Jurkat, Clone E6-1 (cell line): ENCODE data around the gene TLCD2.
"Not testable (repeated sequence)": the region's sequence is repeated elsewhere in the genome, so short reads cannot be mapped to it uniquely, and the experiment has no call there.

ENCODE experiments used
- DNase-seq: peaks from one replicate; pipeline ENCODE4 v3.0.0-alpha.2; 2011; ENCODE audit warnings: low read depth, low spot score
- H3K4me3 ChIP-seq: 2 replicates; pipeline ENCODE4 v1.5.1; 2011; ENCODE audit warnings: mild to moderate bottlenecking, low read length, control low read depth, moderate library complexity

TLCD2 gene

DNA sequence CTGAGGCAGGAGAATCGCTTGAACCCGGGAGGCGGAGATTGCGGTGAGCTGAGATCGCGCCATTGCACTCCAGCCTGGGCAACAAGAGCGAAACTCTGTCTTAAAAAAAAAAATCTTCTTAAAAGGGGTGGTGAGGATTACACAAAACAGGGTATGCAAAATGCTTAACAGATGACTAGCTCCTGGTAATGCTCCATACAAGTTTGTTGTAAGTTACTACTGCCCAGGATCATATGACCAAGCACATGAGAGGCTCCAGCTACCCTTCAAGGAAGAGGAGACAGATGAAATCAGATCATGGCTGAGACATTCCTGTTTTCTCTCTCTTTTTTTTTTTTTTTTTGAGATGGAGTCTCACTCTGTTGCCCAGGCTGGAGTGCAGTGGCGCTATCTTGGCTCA is 11.8 kb upstream of the TLCD2 start:
- DNase-seq, H3K4me3 ChIP-seq: not testable (repeated sequence)

DNA sequence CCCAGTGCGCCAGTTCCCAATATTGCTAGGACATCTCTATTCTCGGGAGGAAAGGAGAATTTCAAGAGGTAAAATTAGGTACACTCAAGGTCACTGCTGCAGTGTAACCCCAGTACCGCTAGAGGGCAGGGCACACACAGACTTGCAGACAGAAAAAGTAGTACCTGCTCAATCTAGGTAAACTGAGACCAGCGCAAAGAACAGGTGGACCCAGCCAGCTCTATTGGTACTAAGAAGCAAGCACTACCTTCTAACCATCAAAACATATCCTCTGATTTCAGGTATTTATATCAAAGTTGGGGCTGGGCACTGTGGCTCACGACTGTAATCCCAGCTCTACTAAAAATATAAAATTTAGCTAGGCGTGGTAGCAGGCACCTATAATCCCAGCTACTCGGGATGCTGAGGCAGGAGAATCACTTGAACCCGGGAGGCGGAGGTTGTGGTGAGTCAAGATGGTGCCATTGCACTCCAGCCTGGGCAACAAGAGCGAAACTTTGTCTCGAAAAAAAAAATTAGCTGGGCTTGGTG is 10.7 kb upstream of the TLCD2 start:
- peak overlapping the region; percentile 23 for H3K4me3 ChIP-seq
- DNase-seq: peak; percentile 77

DNA sequence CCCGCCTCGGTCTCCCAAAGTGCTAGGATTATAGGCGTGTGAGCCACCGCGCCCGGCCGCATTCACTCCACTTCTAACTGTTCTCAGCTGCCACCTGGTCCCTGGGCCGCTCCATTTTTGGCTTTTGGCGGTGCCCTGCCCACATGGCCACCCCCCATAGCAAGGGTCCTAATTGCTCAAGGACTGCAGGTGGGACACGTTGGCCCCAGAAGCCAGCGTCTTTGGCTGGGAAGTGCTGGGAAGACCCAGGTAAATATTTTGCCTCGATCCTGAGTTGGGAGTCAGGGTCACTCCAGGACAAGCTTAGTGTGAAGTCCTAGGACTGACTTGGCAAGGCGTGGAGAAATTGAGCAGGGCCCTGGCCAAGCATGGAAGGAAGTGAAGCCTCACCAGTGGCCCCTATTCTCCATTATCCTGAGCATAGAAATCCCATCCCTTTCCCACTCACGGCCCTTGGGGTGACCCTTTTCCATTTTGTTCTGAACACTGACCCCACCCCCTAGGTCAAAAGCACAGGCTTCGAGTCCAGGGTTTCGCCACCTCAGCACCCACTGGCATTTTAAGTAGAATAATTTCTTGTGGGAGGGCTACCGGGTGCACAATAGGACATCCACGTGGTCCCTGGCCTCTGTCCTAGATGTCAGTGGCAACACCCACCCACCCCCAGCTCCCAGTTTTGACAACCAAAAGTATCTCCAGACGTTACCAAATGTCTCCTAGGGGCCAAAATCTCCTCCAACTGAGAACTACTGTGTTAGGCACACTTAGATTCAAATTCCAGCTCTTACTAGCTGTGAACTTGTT is 8.4 kb upstream of the TLCD2 start:
- H3K4me3 ChIP-seq: no peak overlapping the region
- DNase-seq: no peak

DNA sequence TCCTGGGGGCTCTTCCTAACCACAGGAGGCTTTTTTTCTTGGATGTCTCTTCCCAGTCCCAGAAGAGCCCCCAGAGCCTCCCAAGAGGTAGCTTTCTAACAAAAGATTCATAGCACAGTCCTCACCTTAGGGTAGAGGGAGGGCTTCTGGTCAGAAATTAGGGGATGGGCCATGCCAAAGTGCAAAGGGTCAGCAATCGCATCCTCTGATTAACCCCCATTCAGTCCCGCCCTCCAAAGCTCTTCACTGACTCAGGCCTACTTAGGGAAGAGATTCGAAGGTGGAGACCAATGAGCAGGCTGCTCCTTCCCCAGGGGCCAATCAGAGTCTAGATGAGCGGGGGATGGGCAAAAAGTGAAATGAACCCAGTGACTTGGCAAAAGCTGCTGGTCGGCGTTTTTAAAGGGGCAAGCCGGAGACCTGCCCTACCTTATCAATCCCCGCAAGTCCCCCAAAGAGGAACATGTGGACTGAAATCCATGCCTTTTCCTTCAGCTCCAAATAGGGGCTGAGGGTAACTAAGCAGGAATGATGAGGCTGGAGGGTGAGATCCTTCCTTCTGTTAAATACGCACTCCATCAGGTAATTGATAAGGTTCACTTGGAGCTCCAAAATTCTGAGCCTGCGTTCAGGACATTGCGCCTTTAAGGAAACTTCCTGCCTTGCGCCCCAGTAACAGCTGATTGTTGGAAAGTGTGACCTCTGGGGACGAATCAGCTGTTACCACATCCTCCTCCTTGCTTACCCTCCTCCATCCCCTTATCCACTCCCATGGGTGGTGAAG is 6.9 kb upstream of the TLCD2 start:
- H3K4me3 ChIP-seq: peak overlapping the region; percentile 88

DNA sequence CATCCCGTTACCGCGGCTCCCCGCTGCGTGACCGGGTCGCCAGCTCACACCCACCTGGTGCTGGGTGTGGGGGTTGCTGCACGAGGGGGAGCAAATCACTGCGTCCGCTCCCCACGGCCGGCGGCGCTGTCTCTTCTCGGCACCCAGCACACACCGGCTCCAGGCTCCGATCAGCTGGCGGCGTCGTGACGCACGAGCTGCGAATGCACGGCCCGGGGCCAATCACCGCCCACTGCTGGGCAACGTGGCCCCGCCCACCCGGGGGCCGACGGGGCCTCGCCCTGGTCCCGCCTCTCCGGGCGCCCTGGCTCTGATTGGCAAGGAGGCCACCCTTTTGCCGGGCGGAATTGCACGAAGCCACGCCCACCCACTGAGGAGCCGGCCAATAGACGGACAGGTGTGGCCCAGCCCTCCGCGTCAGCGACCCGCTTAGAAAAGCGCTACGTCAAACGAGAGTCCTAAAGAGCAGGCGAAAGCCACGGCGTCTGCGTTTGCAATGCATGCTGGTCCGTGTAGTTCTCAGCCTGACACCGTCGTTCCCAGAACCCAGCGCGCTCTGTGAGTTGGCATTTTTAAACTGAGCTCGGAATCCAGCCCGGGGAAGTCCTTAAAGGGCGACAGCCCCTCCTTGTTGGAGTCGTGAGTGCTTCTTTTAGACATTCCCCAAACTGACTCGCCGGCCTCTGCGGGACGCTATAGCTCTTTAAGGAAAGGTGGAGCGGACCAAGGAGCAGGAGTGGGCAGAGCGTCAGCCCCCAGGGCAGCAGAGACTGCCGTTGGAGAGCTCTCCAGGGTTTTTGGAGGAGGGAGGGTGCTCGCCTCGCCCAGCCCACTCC is 6.1 kb upstream of the TLCD2 start:
- peak; percentile 100 for DNase-seq
- peak overlapping the region; percentile 88 for H3K4me3 ChIP-seq

More for the DNA sequence above, 6.9 kb upstream of the TLCD2 start:
- peak; percentile 97 for DNase-seq

DNA sequence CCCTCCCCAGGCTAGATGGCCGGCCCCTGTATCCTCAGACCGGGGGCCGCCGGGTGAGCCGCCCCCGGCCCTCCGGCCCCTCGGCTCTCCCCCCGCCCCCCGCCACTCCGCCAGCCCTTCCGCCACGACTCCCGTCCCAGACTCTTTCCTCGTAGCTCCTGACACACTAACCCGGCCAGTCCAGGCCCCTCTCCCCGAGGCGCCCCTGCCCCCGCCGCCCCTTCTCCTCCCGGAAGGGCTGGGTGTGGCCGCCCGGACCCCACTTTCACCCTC is 5.6 kb upstream of the TLCD2 start:
- no peak for DNase-seq
- H3K4me3 ChIP-seq: peak overlapping the region; percentile 69

DNA sequence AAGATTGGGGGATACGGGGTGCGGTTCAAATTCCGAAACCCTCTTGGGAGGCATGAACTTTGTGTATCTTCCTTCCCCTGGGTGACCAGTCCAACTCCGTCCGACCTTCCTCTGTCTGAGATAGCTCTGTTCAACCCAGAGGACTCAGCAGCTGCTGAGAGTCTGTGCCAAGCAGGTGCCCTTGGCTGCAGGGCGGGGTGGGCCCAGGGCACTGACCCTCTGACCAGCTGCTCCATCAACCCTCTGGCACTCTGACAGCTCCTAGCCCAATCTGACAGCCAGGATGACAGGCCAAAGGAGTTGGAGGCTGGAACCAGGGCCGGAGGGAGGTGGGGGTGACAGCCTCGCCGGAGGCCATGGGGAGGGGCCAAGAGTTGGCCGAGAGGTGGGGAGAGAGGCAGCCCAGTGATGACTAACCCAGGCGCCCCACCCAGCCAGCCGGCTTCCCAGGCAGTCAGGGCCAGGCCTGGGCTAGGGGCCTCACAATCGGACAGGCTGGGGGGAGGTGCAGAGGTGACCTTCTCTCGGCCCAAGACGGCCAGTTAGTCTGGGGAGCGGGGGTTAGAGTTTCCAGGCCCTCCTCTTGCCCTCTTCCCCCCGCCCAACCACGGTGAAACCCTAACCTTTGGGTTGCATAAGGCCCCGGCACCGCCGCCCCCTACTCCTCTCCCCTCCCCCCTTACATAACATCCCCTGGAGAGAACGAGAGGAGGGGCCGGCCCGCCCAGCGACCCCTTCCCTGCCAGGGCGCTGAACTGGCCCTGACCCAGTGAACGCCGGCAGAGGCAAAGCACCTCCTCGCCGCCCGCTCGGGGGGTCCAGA is 5.0 kb upstream of the TLCD2 start:
- H3K4me3 ChIP-seq: peak overlapping the region; percentile 69
- DNase-seq: no peak

DNA sequence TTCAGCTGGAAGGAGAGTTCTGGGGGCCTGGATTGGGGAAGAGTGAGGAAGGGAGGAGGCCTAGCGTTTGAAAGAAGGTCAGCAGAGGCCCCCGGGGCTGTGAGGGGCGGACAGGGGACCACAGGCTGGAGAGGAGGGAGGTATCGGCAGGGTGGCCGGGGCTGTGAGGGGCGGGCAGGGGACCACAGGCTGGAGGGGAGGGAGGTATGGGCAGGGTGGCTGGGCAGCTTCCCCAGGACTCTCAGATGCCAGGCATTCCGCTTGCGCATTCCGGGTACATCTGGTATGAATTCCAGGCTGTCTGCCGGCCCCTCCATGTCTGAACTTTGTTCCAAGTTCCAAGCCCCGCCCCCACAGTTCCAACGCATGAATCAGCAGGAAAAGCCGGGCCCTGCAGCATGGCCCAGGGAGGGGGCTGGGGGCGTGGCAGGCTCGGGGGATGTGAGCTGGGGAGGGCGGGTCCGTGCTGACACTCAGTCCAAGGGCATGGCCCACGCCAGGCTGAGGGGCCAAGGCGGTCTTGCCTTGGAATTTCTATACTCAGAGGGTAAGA is 4.3 kb upstream of the TLCD2 start:
- H3K4me3 ChIP-seq: no peak overlapping the region
- DNase-seq: no peak

DNA sequence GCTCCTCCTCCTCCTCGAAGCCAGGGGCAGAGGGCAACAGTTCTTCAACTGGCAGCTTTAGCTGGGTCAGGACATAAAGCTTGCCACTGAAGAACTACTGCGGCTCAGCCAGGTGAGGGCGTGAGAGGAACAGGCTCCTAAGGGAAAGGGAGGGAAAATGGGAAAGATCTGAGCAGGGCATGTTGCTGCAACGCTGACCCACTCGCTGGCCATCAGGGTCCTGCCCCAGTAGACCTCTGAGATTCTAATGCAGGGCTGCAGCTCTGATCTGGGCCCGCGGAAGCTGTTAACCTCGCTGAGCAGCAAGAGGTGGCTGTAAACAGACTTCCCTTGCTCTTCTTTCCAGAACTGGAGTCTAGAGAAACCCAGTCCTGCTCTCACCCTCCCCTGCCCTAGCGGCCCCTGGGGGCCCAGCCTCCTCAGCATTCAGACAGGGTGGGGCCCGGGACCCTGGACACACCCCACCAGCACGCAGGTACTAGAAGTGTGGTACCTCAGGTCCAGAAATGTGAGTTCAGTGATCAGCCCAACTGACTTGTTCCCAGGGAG is 3.8 kb upstream of the TLCD2 start:
- no peak for DNase-seq
- H3K4me3 ChIP-seq: no peak overlapping the region

DNA sequence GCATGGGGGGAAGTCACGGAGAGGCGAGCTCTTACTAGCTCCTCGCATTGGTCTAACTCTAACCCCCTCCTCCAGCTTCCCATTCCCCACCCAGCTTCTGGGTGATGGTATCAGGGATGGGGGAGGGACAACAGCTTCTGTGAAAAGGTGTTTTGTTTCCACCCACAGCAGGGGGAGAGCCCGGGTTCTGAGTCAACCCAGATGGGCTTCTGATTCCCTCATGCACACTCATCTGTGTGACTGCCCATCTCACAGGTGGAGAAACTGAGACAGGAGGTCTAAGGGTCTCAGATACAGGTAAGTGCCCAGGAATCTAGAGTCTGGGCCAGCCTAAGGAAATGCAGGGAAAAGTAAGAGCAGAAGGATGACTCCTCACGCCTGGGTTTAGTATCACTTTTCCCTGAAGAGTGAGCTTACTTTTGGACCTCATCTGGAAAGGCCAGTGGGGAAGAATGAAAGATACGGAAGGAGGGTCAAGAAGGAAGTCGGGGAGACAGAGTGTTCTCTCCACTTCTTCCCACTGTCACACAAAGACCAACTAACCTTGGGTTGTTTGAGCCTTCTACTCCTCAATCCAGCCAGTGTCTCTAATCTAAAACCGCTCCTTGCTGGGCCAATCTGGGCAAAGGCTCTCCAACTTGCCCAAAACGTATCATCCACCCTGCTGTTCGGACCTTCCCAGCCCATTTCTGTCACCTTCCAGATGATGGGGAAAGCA is 3.1 kb upstream of the TLCD2 start:
- no peak for DNase-seq
- H3K4me3 ChIP-seq: no peak overlapping the region

DNA sequence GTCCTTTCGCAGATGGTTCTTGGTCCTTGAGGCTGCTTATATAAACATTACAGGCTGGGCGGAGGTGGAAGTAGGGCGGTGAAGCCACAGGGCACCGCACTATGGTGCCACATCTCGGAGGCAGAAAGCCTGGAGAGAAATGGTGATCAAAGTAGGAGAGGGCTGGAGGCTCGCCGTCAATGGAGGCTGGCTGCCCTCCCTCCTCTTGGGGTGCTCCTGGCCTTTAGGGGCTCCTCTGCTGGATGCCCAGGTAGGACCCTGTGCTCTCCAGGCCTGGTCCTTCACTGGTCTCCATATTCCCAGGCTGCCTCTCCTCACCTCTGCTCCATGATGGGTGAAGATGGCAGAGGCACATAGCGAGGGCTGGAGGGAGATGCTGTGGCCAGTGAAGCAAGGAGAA is 2.1 kb upstream of the TLCD2 start:
- H3K4me3 ChIP-seq: no peak overlapping the region
- no peak for DNase-seq

DNA sequence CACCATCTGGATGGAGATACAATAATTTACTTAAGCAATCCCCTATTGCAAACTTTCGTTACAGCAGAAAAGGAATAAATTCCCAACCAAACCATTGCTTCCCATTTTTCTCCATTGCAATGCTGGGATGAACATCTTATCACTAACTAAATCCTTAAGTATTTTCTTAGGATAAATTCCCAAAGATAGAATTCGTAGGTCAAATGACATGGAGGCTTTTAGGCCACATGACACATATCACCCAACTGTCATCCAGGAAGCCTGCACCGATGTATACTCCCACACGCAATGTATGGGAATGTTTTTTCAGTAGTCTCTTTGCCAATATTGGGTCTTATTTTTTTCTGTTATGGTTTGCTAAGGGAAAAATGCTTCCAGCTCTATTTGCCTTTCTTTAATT is 1.6 kb upstream of the TLCD2 start:
- no peak for DNase-seq
- H3K4me3 ChIP-seq: no peak overlapping the region

DNA sequence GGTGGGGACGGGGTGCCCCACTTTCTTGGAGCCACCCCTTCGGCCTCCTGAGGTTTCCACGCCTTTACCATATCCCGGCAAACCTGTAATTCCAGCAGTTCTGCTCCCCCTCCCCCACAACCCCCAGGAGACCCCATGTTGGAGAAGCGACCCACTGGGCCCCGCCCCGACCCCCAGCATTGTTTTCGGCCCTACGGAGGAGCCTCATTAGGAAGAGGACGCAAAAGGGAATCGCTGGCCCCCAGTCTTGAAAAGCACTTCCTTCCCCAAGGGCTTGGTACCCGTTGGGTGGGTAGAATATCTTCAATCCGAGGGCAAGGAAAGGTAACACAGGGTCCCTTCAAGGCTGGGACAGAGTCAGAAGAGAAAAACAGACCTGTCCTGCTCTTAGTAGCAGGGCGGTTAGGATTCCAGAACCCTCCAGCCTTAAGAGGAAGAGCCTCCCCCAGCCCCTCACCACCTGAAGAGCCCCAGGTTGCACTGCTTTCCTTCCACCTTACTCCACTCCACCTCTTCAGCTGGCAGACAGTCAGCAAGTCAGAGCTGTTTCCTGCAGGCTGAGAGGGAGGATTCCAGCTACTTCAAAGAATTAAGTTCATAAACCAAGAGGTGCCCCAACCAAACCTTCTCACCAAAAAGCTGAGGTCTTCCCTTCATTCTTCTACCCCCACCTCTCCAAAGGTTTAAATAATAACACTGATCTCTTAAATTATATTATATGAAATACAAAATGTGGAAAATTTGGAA is 803 bp upstream of the TLCD2 start:
- DNase-seq: no peak
- no peak overlapping the region for H3K4me3 ChIP-seq

DNA sequence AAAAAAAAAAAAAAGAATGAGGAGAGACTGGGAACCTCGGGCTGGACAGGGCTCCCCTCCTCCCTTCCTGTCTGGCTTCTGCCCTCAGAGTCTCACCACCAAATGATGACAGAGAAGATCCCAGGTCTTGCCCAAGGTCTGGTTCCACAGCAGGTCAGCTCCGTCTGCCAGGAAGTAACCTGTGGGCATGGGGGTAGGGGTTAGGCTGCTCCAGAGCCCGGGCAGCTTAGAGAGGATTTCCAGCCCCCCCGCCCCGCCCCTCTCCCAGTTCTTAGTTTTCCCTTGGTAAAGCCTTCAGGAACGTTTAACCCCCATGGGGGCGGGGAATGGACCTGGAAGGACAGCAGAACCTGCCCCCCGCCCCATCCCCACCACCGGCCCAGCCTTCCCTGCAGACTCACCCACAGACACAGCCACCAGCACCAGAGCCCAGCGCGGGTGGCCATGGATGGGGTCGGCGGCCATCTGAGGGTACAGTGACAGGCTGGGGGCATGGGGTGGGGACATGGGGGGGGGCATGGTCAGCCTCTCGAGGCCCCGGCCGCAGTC is 700 bp downstream of the TLCD2 start:
- no peak overlapping the region for H3K4me3 ChIP-seq

DNA sequence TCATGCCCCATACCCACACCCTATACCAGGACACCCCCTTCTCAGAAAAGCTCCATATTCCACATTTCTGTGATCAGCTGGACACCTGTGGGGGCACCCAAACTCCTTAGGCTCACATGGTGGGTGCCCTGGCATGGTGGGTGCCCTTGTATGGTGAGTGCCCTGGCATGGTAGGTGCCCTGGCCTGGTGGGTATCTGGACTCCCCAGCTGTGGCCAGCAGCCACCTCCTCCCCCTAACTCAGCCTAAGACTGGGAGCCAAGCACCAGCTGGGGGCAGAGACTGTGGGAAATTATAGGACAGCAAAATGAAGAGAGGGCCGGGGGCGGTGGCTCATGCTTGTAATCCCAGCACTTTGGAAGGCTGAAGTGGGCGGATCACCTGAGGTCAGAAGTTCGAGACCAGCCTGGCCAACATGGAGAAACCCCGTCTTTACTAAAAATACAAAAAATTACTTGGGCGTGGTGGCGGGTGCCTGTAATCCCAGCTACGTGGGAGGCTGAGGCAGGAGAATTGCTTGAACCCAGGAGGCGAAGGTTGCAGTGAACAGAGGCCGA is 1.3 kb downstream of the TLCD2 start:
- not testable (repeated sequence) for DNase-seq, H3K4me3 ChIP-seq

More for the DNA sequence above, 700 bp downstream of the TLCD2 start:
- no peak for DNase-seq

DNA sequence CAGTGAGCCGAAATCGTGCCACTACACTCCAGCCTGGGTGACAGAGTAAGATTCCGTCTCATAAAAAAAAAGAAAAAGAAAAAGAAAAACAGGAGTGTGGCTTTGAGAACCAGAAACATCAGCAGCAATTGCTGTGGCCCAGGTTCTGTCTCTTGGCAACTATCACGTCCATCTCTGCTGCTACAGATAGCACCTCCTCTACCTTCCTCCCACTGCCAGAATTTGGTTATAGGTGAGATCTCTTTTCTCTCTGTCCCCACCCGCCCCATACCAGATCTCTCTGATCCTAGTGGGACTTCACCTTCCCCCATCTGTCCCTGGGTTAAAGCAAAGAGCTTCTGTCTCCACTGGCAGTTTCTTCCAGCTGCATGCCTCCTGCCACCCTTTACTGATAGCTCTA is 3.1 kb downstream of the TLCD2 start:
- no peak overlapping the region for H3K4me3 ChIP-seq
- no peak for DNase-seq
